ENCODE results near the gene CPO.

Gene CPO

GRCh38 chr2:206981086-206981674, 41.9 kb downstream of the CPO start:
- DNase-seq (ENCODE audit: low spot score), result no peak
- in situ Hi-C loops (cut with MboI; ENCODE audit: low sequenced_read_pairs, unreplicated experiment), result loop anchor here (10.0 kb wide), 1 partner anchor 494 kb away; no protein-coding TSS in a partner anchor

DNA sequence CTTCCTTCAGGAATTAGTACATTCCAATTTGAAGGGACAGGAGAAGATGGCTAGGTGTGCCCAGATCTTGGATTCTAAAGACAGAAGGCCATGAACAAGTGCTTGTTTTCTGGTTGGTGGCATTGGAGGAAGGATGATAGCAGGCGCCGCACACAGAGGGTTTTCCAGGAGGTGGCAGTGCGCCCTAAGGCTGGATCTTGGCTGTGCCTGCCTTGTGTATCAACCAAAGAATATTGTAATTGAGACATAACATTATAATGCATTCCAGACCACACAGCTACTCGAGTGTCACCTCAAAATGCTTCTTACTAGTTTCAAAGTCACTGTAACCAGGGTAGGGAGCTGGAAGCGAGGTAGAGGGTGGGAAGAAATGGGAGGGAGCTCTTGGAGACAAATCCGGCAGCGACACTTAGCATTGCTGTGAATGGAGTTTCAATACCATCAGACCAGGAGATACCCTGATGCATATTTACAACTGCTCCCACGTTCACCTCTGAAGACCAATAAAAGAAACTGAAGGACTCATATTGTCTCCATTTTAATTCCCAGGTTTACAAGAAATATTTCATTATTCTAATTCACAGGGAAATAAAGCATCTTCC, 42.5 kb downstream of the CPO start:
- peak; percentile 17 for DNase-seq (ENCODE audit: low spot score)
- in situ Hi-C loops (cut with MboI; ENCODE audit: low sequenced_read_pairs, unreplicated experiment), result loop anchor here (10.0 kb wide), 1 partner anchor 493 kb away; no protein-coding TSS in a partner anchor
- TF ChIP-seq, protein P1, sequence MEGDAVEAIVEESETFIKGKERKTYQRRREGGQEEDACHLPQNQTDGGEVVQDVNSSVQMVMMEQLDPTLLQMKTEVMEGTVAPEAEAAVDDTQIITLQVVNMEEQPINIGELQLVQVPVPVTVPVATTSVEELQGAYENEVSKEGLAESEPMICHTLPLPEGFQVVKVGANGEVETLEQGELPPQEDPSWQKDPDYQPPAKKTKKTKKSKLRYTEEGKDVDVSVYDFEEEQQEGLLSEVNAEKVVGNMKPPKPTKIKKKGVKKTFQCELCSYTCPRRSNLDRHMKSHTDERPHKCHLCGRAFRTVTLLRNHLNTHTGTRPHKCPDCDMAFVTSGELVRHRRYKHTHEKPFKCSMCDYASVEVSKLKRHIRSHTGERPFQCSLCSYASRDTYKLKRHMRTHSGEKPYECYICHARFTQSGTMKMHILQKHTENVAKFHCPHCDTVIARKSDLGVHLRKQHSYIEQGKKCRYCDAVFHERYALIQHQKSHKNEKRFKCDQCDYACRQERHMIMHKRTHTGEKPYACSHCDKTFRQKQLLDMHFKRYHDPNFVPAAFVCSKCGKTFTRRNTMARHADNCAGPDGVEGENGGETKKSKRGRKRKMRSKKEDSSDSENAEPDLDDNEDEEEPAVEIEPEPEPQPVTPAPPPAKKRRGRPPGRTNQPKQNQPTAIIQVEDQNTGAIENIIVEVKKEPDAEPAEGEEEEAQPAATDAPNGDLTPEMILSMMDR (IDR thresholded peaks at IDR 0.05; ENCODE audit: borderline replicate concordance, control extremely low read depth, extremely low read depth, insufficient read depth, missing control alignments), result peak; percentile 43

More at GRCh38 chr2:206981086-206981674, 41.9 kb downstream of the CPO start:
- TF ChIP-seq, protein P1 (IDR thresholded peaks at IDR 0.05; ENCODE audit: borderline replicate concordance, control extremely low read depth, extremely low read depth, insufficient read depth, missing control alignments), result no peak

DNA sequence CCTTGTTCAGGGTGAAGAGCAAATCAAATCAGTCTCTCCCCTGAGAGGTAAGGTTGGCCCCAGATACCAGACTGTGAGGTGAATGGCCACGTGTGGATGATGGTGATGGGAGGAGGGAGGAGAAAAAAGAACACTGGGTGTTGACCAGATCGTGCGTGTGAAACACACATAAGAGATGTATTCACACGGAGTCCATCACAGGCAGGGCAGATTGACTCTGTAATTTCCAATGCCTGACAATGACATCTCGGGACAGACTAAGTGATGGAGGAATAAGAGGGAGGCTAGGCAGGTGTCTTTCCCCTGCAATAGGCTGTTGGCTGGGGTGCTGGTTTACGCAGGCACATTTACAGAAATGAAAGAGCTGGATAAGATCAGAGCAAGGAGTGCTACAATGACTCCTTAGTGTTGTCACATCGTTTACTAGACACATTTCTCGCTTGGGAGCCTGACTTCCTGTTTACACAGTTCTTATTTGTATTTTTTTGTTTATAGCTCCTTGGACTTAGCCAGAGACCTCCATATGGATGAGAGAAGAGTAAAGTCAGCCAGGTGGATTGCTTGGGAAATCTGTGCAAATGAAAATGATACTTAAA, 43.1 kb downstream of the CPO start:
- DNase-seq (ENCODE audit: low spot score), result no peak
- TF ChIP-seq, protein P1 (IDR thresholded peaks at IDR 0.05; ENCODE audit: borderline replicate concordance, control extremely low read depth, extremely low read depth, insufficient read depth, missing control alignments), result no peak
- in situ Hi-C loops (cut with MboI; ENCODE audit: low sequenced_read_pairs, unreplicated experiment), result loop anchor here (10.0 kb wide), 1 partner anchor 492 kb away; no protein-coding TSS in a partner anchor

DNA sequence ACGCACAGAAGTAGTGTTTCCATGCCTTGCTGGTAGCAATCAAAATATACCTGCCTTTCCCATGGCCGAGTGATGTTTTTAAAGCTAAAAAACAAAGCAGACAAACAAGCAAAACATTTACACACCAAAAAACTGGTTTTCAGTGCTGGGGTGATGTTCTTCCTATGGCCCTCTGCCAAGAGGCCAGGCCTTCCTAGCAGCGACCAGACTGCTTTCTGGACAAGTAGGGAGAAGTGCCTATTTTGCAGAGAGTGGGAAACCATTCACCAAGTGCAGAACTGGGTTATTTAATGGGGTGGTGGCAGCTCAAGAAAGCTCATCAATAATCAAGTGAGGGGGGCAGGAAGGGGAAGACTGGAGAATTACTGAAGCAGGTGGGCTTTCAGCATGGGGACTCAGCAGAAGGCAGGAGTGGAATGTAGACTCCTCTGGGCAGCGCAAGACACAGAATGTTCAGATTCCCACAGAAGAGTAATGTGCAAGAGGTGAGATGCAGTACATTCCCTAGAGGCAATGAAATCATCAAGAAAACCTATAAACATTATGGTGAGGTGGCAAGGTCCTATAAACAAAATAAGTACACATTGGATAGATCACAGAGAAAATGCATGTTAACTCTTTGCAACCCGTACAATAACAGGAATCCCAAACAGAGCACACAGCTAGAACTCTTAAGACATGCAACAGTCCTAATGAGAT, 44.0 kb downstream of the CPO start:
- TF ChIP-seq, protein P1 (IDR thresholded peaks at IDR 0.05; ENCODE audit: borderline replicate concordance, control extremely low read depth, extremely low read depth, insufficient read depth, missing control alignments), result no peak
- in situ Hi-C loops (cut with MboI; ENCODE audit: low sequenced_read_pairs, unreplicated experiment), result loop anchor here (10.0 kb wide), 1 partner anchor 491 kb away; no protein-coding TSS in a partner anchor
- DNase-seq (ENCODE audit: low spot score), result no peak

DNA sequence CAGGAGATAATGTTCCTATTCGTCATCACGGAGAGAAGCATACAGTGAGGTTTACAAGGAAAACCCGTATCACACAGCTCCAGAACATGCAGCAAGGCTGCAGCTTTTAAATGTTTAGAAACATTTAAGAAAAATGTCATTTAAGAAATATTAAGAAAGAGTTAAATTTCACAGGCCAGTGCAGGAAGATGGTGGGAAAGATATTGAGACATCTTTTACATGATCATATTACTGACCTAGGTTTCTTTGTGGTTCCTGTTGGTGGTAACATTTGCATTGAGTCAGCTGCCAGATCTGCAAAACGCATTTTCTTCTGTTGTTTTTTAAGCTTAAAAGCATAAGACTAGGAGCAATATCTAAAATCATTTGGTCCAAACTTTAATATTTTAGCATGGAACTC, 44.9 kb downstream of the CPO start:
- in situ Hi-C loops (cut with MboI; ENCODE audit: low sequenced_read_pairs, unreplicated experiment), result loop anchor here (10.0 kb wide), 1 partner anchor 491 kb away; no protein-coding TSS in a partner anchor
- TF ChIP-seq, protein P1 (IDR thresholded peaks at IDR 0.05; ENCODE audit: borderline replicate concordance, control extremely low read depth, extremely low read depth, insufficient read depth, missing control alignments), result no peak
- DNase-seq (ENCODE audit: low spot score), result no peak

DNA sequence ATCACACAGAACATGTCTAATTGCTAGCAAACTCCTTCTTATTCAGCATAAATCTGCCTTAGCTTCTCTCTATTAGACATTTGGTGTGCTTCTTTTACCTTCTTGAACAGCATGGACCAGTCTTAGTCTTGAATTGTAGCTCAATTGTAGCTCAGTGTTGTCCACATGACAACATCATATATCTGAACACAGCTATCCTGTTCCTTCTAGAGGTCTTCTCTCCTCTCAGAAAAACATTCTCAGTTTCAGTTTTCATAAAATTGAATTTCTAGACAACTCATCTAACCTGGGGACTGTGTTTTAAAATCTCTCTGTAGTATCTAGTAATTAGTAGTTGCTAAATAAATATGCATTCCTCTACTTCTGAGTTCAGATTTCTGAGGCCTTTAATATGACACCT, 47.6 kb downstream of the CPO start:
- in situ Hi-C loops (cut with MboI; ENCODE audit: low sequenced_read_pairs, unreplicated experiment), result loop anchor here (10.0 kb wide), 1 partner anchor 488 kb away; no protein-coding TSS in a partner anchor
- DNase-seq (ENCODE audit: low spot score), result no peak
- TF ChIP-seq, protein P1 (IDR thresholded peaks at IDR 0.05; ENCODE audit: borderline replicate concordance, control extremely low read depth, extremely low read depth, insufficient read depth, missing control alignments), result no peak

Data from GM13976 (cell line).